Prostate gland (tissue), 2 donors: ENCODE data around the gene GNB5.

Source experiments
- CTCF ChIP-seq, 4 experiments: fragments of 200-600 bp in 2 of 4; fragments of 450-650 bp in 2 of 4; sonication (generic) in 2 of 4; IDR thresholded peaks; 1 replicate in 3 of 4; 2 replicates in 1 of 4; pipeline ENCODE4 v1.5.1; 2016 to 2019; ENCODE audit warnings: antibody characterized with exemption in 4 of 4, mild to moderate bottlenecking in 2 of 4, moderate library complexity in 2 of 4
- POLR2A ChIP-seq: fragments of 450-650 bp; IDR thresholded peaks from one replicate; pipeline ENCODE4 v1.6.1; 2016; ENCODE audit warnings: antibody characterized with exemption, mild to moderate bottlenecking
- POLR2AphosphoS5 ChIP-seq: sonication (generic); formaldehyde crosslinking; IDR thresholded peaks from one replicate; pipeline ENCODE4 v1.6.1; 2017; ENCODE audit warnings: antibody characterized with exemption

- TF ChIP-seq CTCF (IDR thresholded peaks at IDR 0.05) (no peak), POLR2A (no peak), POLR2AphosphoS5 (no peak)
These were observed 96.2 kb downstream of the GNB5 start for GRCh38 chr15:52094811-52095584.
